Mammary epithelial cell (primary cell): ENCODE measurements around the gene BIN1.

Experiments
- EZH2 ChIP-seq: IDR thresholded peaks from 2 replicates; pipeline ENCODE4 v1.6.1; 2012; ENCODE audit warnings: low read length, inconsistent platforms, borderline replicate concordance
- TF ChIP-seq, protein P1 (sequence below), 2 donors: IDR thresholded peaks in 1 of 2; conservative IDR thresholded peaks in 1 of 2; 2 replicates each; pipeline ENCODE4 v1.5.1; 2011 to 2012; ENCODE audit warnings: inconsistent platforms in 2 of 2, low read length in 2 of 2, mild to moderate bottlenecking in 2 of 2, control low read depth in 1 of 2, low read depth in 1 of 2; ENCODE audit not compliant: insufficient read depth in 1 of 2; ENCODE audit errors: extremely low read depth in 1 of 2

DNA sequence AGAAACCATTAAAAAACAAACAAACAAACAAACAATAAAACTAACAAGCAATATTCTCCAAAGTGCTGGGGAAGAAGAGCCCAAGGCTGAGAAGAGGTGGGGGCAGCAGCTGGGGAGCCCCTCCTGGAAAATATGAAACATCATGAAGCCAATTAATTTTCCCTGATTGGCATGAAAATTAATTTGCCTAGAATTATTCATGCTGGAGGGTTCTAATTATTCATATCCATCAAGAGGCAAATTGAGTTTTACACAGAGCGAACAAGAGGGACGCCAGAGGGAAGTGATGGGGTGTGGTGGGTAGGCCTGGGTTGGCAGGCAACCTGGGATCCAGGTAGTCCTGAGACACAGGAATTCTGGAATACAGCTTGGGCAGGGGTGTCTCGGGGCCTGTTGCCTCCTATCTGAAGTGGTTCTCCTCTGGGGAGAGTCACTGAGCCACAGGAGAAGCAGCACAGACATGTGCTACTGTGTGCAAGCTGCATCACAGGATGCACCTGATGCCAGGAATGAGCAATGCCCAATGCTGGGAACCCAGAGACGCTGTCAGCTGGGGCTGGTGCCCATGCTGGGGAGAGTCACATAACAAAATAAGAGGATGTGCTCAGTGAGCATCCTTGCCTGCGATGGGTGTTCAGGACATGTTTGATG is 107.7 kb downstream of the BIN1 start:
- TF ChIP-seq, protein P1, sequence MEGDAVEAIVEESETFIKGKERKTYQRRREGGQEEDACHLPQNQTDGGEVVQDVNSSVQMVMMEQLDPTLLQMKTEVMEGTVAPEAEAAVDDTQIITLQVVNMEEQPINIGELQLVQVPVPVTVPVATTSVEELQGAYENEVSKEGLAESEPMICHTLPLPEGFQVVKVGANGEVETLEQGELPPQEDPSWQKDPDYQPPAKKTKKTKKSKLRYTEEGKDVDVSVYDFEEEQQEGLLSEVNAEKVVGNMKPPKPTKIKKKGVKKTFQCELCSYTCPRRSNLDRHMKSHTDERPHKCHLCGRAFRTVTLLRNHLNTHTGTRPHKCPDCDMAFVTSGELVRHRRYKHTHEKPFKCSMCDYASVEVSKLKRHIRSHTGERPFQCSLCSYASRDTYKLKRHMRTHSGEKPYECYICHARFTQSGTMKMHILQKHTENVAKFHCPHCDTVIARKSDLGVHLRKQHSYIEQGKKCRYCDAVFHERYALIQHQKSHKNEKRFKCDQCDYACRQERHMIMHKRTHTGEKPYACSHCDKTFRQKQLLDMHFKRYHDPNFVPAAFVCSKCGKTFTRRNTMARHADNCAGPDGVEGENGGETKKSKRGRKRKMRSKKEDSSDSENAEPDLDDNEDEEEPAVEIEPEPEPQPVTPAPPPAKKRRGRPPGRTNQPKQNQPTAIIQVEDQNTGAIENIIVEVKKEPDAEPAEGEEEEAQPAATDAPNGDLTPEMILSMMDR (conservative IDR thresholded peaks at IDR 0.05 in 1 of 2, IDR thresholded peaks at IDR 0.05 in 1 of 2; ENCODE audit: extremely low read depth in 1 of 2, insufficient read depth in 1 of 2, low read depth in 1 of 2, low read length in 2 of 2) = no peak
- TF ChIP-seq EZH2 = no peak
